Measurements from ENCODE around the gene MYMK. TPM values are rescaled to one million over a fixed set of nuclear protein-coding genes. Genes with fewer than 3 reads are reported as not detected.
"Not testable (repeated sequence)": the region's sequence is repeated elsewhere in the genome, so short reads cannot be mapped to it uniquely, and the experiment has no call there.

The MYMK gene
- total RNA-seq (2014; rRNA removed; shearing (Covaris generic)) = not detected in 2 replicates

GRCh38 chr9:133524679-133525228, at the start of gene MYMK:
Gene MYMK, minus strand, starts transcription at chr9:133524959. Its CDS starts 115 bp downstream, at chr9:133524844.
- DNase-seq (ENCODE audit: low spot score) = no peak

GRCh38 chr9:133573791-133574515, 49.2 kb upstream of the MYMK start:
- DNase-seq (ENCODE audit: low spot score) = no peak

GRCh38 chr9:133572821-133573361, 48.1 kb upstream of the MYMK start:
- DNase-seq (ENCODE audit: low spot score) = no peak

- DNase-seq (ENCODE audit: low spot score) = no peak
These were observed 47.3 kb upstream of the MYMK start for GRCh38 chr9:133571896-133572595.

- no peak for DNase-seq (ENCODE audit: low spot score)
These were observed 46.7 kb upstream of the MYMK start for GRCh38 chr9:133571391-133571890.

GRCh38 chr9:133570691-133571080, 45.9 kb upstream of the MYMK start:
- DNase-seq (ENCODE audit: low spot score) = no peak

GRCh38 chr9:133569891-133570690, 45.3 kb upstream of the MYMK start:
- DNase-seq (ENCODE audit: low spot score) = no peak

GRCh38 chr9:133569121-133569785, 44.5 kb upstream of the MYMK start:
- DNase-seq (ENCODE audit: low spot score) = no peak

GRCh38 chr9:133568186-133568585, 43.4 kb upstream of the MYMK start:
- DNase-seq (ENCODE audit: low spot score) = no peak

GRCh38 chr9:133566817-133567216, 42.1 kb upstream of the MYMK start:
- no peak for DNase-seq (ENCODE audit: low spot score)

GRCh38 chr9:133566382-133566781, 41.6 kb upstream of the MYMK start:
- no peak for DNase-seq (ENCODE audit: low spot score)

- no peak for DNase-seq (ENCODE audit: low spot score)
These were observed 39.8 kb upstream of the MYMK start for GRCh38 chr9:133564451-133565116.

GRCh38 chr9:133563814-133564213, 39.1 kb upstream of the MYMK start:
- not testable (repeated sequence) for DNase-seq (ENCODE audit: low spot score)

GRCh38 chr9:133563291-133563796, 38.6 kb upstream of the MYMK start:
- DNase-seq (ENCODE audit: low spot score) = no peak

GRCh38 chr9:133562611-133563290, 38.0 kb upstream of the MYMK start:
- no peak for DNase-seq (ENCODE audit: low spot score)

GRCh38 chr9:133561976-133562554, 37.3 kb upstream of the MYMK start:
- DNase-seq (ENCODE audit: low spot score) = no peak

GRCh38 chr9:133560944-133561343, 36.2 kb upstream of the MYMK start:
- no peak for DNase-seq (ENCODE audit: low spot score)

- DNase-seq (ENCODE audit: low spot score) = no peak
These were observed 35.6 kb upstream of the MYMK start for GRCh38 chr9:133560311-133560710.

Data from H4 (cell line).